Astrocyte of the cerebellum (primary cell): ENCODE measurements around the gene DPEP2.

ENCODE experiments used
- DNase-seq: peaks from one replicate; pipeline ENCODE4 v3.0.0-alpha.2; 2011; ENCODE audit warnings: low read depth
- H3K4me3 ChIP-seq: 2 replicates; pipeline ENCODE4 v1.5.1; 2011; ENCODE audit warnings: mild to moderate bottlenecking, low read depth, low read length, moderate library complexity
- in situ Hi-C: cut with HindIII; loops from 2 replicates; pipeline ENCODE4 v1.10.0; 2017; ENCODE audit warnings: low sequenced_read_pairs
- TF ChIP-seq, protein P1 (sequence below): IDR thresholded peaks from 2 replicates; pipeline ENCODE4 v1.5.1; 2012; ENCODE audit warnings: low read length, low read depth, moderate library complexity, mild to moderate bottlenecking; ENCODE audit errors: missing control alignments

Gene DPEP2

GRCh38 chr16:67993207-67994039 is 5.9 kb downstream of the DPEP2 start:
- in situ Hi-C loops, result no loop called here
- H3K4me3 ChIP-seq, result no peak overlapping the region
- TF ChIP-seq, protein P1, sequence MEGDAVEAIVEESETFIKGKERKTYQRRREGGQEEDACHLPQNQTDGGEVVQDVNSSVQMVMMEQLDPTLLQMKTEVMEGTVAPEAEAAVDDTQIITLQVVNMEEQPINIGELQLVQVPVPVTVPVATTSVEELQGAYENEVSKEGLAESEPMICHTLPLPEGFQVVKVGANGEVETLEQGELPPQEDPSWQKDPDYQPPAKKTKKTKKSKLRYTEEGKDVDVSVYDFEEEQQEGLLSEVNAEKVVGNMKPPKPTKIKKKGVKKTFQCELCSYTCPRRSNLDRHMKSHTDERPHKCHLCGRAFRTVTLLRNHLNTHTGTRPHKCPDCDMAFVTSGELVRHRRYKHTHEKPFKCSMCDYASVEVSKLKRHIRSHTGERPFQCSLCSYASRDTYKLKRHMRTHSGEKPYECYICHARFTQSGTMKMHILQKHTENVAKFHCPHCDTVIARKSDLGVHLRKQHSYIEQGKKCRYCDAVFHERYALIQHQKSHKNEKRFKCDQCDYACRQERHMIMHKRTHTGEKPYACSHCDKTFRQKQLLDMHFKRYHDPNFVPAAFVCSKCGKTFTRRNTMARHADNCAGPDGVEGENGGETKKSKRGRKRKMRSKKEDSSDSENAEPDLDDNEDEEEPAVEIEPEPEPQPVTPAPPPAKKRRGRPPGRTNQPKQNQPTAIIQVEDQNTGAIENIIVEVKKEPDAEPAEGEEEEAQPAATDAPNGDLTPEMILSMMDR, result peak; percentile 84
- no peak for DNase-seq

- no peak overlapping the region for H3K4me3 ChIP-seq
- TF ChIP-seq, protein P1, result no peak
- no peak for DNase-seq
- in situ Hi-C loops, result no loop called here
These were observed 6.5 kb downstream of the DPEP2 start for GRCh38 chr16:67992661-67993206.

- H3K4me3 ChIP-seq, result no peak overlapping the region
- TF ChIP-seq, protein P1, result no peak
- in situ Hi-C loops, result no loop called here
- DNase-seq, result no peak
These were observed 9.3 kb downstream of the DPEP2 start for GRCh38 chr16:67990018-67990386.

GRCh38 chr16:67989322-67990017 is 9.8 kb downstream of the DPEP2 start:
- TF ChIP-seq, protein P1, result no peak
- no peak for DNase-seq
- no peak overlapping the region for H3K4me3 ChIP-seq
- in situ Hi-C loops, result no loop called here

DNA sequence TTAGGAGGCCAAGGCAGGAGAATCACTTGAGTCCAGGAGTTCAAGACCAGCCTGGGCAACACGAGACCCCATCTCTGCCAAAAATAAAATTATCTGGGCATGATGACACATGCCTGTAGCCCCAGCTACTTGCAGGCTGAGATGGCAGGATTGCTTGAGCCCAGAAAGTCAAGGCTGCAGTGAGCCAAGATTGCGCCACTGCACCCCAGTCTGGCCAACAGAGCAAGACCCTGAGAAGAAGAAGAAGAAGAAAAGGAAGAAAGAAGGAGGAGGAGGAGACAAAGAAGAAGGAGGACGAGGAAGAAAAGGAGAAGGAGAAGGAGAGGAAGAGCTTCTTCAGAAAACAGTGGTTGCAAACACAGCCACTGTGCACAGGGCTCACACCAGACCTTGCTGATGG is 10.6 kb downstream of the DPEP2 start:
- no peak for DNase-seq
- H3K4me3 ChIP-seq, result no peak overlapping the region
- in situ Hi-C loops, result no loop called here
- TF ChIP-seq, protein P1, result no peak

- TF ChIP-seq, protein P1, result no peak
- in situ Hi-C loops, result no loop called here
- no peak for DNase-seq
- no peak overlapping the region for H3K4me3 ChIP-seq
These were observed 11.7 kb downstream of the DPEP2 start for GRCh38 chr16:67987460-67988160.
